Measurements from ENCODE around the gene PHF13. TPM values are rescaled to one million over a fixed set of nuclear protein-coding genes. Genes with fewer than 3 reads are reported as not detected.

The PHF13 gene
- polyA plus RNA-seq, 1 donor from 2014 or later = 11.0 TPM

DNA sequence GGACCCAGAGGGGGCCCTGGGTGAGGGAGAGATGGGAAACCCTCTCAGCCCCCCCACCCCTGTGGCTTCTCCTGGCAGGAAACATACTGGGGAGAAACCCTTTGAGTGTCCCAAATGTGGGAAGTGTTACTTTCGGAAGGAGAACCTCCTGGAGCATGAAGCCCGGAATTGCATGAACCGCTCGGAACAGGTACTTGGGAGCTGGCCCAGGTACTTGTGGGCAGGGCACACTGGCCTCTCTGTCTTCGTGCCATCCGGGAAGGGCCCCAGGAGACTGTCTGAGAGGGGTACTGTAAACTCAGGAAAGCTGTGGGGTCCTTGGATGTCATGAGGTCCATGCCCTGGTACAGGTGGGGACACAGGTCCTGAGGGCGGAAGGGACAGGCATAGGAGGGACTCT lies 27.7 kb upstream of the PHF13 start:
- no peaks in the 10 kb centered on the region for H3K9me3 ChIP-seq (ENCODE audit: low read length)
- no peaks in the 10 kb centered on the region for H4K20me1 ChIP-seq (ENCODE audit: insufficient read depth)
- H3K27me3 ChIP-seq (ENCODE audit: insufficient read depth, low read depth, low read length) = no peaks in the 10 kb centered on the region
- no peak overlapping the region for H3K27ac ChIP-seq (ENCODE audit: low read length)
- H3K4me2 ChIP-seq (ENCODE audit: low read length) = no peak overlapping the region
- no peak overlapping the region for H2AFZ ChIP-seq (ENCODE audit: low read depth, low read length)
- TF ChIP-seq, protein P1, sequence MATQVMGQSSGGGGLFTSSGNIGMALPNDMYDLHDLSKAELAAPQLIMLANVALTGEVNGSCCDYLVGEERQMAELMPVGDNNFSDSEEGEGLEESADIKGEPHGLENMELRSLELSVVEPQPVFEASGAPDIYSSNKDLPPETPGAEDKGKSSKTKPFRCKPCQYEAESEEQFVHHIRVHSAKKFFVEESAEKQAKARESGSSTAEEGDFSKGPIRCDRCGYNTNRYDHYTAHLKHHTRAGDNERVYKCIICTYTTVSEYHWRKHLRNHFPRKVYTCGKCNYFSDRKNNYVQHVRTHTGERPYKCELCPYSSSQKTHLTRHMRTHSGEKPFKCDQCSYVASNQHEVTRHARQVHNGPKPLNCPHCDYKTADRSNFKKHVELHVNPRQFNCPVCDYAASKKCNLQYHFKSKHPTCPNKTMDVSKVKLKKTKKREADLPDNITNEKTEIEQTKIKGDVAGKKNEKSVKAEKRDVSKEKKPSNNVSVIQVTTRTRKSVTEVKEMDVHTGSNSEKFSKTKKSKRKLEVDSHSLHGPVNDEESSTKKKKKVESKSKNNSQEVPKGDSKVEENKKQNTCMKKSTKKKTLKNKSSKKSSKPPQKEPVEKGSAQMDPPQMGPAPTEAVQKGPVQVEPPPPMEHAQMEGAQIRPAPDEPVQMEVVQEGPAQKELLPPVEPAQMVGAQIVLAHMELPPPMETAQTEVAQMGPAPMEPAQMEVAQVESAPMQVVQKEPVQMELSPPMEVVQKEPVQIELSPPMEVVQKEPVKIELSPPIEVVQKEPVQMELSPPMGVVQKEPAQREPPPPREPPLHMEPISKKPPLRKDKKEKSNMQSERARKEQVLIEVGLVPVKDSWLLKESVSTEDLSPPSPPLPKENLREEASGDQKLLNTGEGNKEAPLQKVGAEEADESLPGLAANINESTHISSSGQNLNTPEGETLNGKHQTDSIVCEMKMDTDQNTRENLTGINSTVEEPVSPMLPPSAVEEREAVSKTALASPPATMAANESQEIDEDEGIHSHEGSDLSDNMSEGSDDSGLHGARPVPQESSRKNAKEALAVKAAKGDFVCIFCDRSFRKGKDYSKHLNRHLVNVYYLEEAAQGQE (IDR thresholded peaks at IDR 0.05; ENCODE audit: borderline replicate concordance) = no peak
- no peak for TF ChIP-seq RAD21 (conservative IDR thresholded peaks at IDR 0.05)
- TF ChIP-seq EZH2 (IDR thresholded peaks at IDR 0.05; ENCODE audit: borderline replicate concordance, insufficient read depth, low read length, poor library complexity, severe bottlenecking) = no peak
- no peak for TF ChIP-seq CTCF (IDR thresholded peaks at IDR 0.05; ENCODE audit: poor library complexity, severe bottlenecking)
- no peak for TF ChIP-seq POLR2AphosphoS5 (IDR thresholded peaks at IDR 0.05)
- no peak for TF ChIP-seq EP300 (conservative IDR thresholded peaks at IDR 0.05; ENCODE audit: poor library complexity, severe bottlenecking)
- TF ChIP-seq MXI1 (conservative IDR thresholded peaks at IDR 0.05; ENCODE audit: poor library complexity, severe bottlenecking) = no peak
- TF ChIP-seq SMC3 (conservative IDR thresholded peaks at IDR 0.05; ENCODE audit: poor library complexity) = no peak
- TF ChIP-seq TAF1 (IDR thresholded peaks at IDR 0.05; ENCODE audit: low read depth) = no peak
- H3K9ac ChIP-seq (ENCODE audit: low read length) = no peak overlapping the region
- no peaks in the 10 kb centered on the region for H3K36me3 ChIP-seq (ENCODE audit: insufficient read depth, low read length)
- H3K79me2 ChIP-seq (replicated peaks; ENCODE audit: insufficient read depth, low read length) = peaks cover 8% of the 10 kb centered on the region
- no peaks in the 10 kb centered on the region for H3K9me2 ChIP-seq (ENCODE audit: insufficient read depth, low read length)
- H3F3A ChIP-seq (ENCODE audit: insufficient read depth, low read length, poor library complexity, severe bottlenecking) = no peaks in the 10 kb centered on the region
- no peak overlapping the region for H3K4me3 ChIP-seq (ENCODE audit: low read length)

- H3K9ac ChIP-seq (ENCODE audit: low read length) = no peak overlapping the region
- H3K9me3 ChIP-seq (ENCODE audit: low read length) = no peaks in the 10 kb centered on the region
- H3K36me3 ChIP-seq (ENCODE audit: insufficient read depth, low read length) = no peaks in the 10 kb centered on the region
- H3K4me3 ChIP-seq (ENCODE audit: low read length) = no peak overlapping the region
- no peaks in the 10 kb centered on the region for H3F3A ChIP-seq (ENCODE audit: insufficient read depth, low read length, poor library complexity, severe bottlenecking)
- TF ChIP-seq, protein P1 (IDR thresholded peaks at IDR 0.05; ENCODE audit: borderline replicate concordance) = no peak
- TF ChIP-seq MXI1 (conservative IDR thresholded peaks at IDR 0.05; ENCODE audit: poor library complexity, severe bottlenecking) = no peak
- TF ChIP-seq SMC3 (conservative IDR thresholded peaks at IDR 0.05; ENCODE audit: poor library complexity) = no peak
- no peak for TF ChIP-seq EP300 (conservative IDR thresholded peaks at IDR 0.05; ENCODE audit: poor library complexity, severe bottlenecking)
- no peak for TF ChIP-seq CTCF (IDR thresholded peaks at IDR 0.05; ENCODE audit: poor library complexity, severe bottlenecking)
- no peak for TF ChIP-seq RAD21 (conservative IDR thresholded peaks at IDR 0.05)
- TF ChIP-seq POLR2AphosphoS5 (IDR thresholded peaks at IDR 0.05) = no peak
- no peak for TF ChIP-seq EZH2 (IDR thresholded peaks at IDR 0.05; ENCODE audit: borderline replicate concordance, insufficient read depth, low read length, poor library complexity, severe bottlenecking)
- TF ChIP-seq TAF1 (IDR thresholded peaks at IDR 0.05; ENCODE audit: low read depth) = no peak
- H4K20me1 ChIP-seq (ENCODE audit: insufficient read depth) = no peaks in the 10 kb centered on the region
- no peak overlapping the region for H2AFZ ChIP-seq (ENCODE audit: low read depth, low read length)
- H3K27ac ChIP-seq (ENCODE audit: low read length) = no peak overlapping the region
- no peak overlapping the region for H3K4me2 ChIP-seq (ENCODE audit: low read length)
- no peaks in the 10 kb centered on the region for H3K9me2 ChIP-seq (ENCODE audit: insufficient read depth, low read length)
- no peaks in the 10 kb centered on the region for H3K27me3 ChIP-seq (ENCODE audit: insufficient read depth, low read depth, low read length)
- peaks cover 3% of the 10 kb centered on the region for H3K79me2 ChIP-seq (replicated peaks; ENCODE audit: insufficient read depth, low read length)
These were observed 27.1 kb upstream of the PHF13 start for GRCh38 chr1:6586404-6586816.
